ENCODE measurements around the gene FAM47C.
A peak's percentile ranks its signal among the peaks of the same experiment; 100 is the strongest.
"Not testable (repeated sequence)": the region's sequence is repeated elsewhere in the genome, so short reads cannot be mapped to it uniquely, and the experiment has no call there.

Gene FAM47C

DNA sequence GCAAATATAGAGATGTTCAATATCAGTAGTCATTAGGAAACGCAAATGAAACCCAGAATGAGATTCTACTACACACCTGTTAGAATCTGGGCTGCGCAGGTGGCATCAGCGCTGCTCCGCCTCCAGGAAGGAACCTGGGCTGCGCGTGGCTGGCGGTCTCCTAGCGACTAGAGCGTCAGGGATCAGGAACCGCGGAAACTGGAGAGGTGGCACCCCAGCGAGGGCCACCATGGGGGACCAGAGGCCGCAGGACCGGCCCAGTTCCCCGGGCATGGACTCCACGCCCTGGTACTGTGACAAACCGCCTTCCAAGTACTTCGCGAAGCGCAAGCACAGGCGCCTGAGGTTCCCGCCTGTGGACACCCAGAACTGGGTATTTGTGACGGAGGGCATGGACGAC, at the start of gene FAM47C:
Gene FAM47C (plus strand): TSS at position 185 of the 400 bp plus-strand sequence. CDS start 45 bp downstream, at position 230.
- not testable (repeated sequence) for DNase-seq (ENCODE audit: low spot score)

DNA sequence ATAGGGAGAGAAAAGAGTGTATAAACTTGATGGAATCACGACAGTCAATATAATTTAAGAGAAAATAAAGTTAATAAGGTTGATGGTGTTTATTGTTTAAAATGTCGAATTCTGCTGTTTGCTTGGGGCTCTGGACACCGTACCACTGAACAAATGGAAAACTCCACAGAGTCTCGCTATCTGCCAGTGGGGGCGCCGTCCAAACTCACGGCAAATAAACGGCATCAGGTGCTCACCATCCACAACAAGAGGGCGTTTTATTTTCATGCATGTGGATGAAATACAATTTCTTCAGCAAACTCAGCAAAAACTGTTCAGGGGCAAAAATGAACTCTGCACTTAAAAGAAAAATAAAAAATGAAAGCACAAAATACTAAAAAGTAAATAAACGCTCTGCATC, 46.6 kb upstream of the FAM47C start:
- DNase-seq (ENCODE audit: low spot score), result no peak

DNA sequence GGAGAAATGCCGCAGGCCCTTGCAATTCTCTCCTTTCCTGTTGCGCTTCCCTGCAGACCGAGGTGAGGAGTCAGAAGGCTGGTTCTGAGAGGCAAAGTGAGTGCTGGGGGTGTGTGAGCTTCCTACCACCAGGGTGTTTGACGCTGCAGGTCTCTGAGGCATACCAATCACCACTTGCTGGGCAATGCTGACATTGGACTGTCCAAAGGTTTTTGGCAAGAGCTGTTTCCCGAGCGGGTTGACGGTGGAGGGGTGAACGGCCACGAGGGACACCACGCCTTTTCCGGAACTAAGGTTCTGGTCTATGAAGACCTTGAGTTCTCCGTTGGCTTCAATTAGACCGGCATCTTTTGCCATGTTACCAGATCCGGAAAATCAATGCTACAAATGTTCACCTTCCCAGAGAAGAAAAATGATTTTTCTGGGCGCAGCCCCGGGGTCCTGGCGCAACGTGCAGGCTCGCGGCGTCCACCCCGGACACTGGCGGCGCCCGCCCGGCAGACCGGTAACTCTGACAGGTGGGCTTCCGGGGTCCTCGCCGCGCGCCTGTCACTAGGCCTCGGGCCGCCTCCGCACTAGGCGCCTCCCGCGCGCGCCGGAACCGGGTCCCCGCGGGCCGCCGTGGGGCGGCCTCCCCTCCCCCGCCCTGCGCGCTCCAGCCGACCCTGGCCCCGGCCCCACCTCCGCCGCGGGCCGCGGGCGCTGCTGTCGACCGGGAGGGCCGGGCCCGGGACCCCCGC, 44.9 kb upstream of the FAM47C start:
- no peak for DNase-seq (ENCODE audit: low spot score)

DNA sequence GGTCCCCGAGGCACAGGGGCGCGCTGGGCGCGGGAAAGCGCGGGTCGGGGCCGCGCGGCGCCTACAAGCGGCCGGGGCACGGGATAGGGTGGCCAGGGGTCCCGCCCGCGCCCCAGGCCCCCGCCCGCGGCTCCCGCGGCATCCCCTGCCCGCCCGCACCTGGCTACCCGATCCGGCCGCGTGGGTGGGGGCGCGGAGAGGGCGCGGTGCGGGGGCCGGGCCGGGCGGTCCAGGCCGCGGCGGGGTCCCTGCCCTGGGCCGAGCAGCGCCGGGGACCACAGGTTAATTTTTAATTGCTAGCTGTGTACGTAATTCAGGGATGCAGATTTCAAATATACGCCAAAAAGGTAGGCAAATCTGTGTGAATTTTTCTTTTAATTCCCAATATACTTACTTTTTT, 44.3 kb upstream of the FAM47C start:
- no peak for DNase-seq (ENCODE audit: low spot score)

DNA sequence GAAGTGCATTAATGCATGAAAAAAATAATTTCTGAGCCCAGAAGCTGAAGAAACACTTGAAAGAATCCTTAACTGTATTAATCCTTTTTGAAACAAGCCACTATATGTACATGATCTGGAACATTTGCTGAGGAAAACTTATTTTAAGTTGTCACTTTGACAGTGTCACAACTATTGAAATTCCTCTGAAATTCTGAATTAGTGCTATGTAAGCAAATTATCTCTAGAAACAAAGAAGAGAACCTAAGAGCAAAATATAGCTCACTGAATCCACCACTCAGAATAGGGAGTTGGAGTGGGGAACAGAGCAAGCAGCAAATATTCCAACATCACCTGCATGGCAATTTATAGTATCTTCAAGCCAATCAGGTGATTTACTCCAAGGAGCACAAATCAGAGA, 34.6 kb upstream of the FAM47C start:
- no peak for DNase-seq (ENCODE audit: low spot score)

DNA sequence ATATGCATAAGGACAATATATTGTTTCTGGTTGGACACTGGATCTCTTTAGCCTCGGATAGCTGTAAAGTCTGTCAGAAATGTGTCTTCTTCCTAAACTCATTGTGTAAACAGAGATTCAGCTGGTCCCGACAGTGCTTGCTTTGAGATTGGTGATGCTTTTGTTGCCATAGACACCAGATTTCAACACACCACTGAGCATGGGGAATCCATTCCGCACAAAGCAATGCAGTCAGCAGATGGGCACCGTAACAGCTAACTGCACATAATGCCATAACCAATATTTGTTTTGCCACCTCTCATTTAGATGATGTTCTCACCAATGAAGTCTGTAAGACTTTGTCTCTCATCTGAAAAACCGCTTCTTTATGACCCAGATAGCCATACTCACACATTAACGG, 33.3 kb upstream of the FAM47C start:
- no peak for DNase-seq (ENCODE audit: low spot score)

DNA sequence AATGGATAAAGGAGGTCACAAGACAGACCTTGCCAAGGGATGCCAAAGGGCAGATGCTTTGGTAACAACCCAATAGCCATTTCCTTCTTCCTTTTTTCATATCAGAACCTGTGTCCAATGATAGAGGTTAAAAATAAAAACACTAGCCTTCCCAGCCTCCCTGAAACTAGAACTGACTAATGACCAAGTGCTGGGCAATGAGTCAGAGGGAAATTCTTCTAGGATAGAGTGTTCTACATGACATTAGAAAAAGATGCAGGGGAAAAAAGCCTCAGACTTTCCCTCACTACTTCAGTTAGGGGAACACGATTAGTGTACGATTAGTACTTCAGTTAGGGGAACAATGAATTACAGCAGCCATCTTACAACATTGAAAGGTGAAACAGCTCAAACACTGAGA, 29.3 kb upstream of the FAM47C start:
- no peak for DNase-seq (ENCODE audit: low spot score)

DNA sequence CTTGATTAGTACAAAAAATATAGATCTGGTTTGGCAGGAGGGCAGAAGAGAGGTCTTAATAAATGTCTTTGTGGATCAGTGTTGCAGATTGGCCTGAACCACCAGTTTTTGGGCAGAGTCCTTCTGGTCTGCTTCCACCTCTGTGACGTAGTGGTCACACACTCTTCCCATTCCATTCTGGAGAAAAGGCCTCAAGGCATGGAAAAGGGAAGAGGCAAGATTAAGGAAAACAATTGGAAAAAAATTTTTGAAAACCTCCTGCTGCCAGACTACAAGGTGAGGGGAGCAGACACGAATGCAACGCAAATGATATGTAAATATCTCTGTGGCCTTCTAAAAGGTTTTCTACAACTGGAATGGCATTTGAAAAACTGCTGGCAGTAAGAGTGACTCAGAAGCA, 24.3 kb upstream of the FAM47C start:
- DNase-seq (ENCODE audit: low spot score), result no peak

DNA sequence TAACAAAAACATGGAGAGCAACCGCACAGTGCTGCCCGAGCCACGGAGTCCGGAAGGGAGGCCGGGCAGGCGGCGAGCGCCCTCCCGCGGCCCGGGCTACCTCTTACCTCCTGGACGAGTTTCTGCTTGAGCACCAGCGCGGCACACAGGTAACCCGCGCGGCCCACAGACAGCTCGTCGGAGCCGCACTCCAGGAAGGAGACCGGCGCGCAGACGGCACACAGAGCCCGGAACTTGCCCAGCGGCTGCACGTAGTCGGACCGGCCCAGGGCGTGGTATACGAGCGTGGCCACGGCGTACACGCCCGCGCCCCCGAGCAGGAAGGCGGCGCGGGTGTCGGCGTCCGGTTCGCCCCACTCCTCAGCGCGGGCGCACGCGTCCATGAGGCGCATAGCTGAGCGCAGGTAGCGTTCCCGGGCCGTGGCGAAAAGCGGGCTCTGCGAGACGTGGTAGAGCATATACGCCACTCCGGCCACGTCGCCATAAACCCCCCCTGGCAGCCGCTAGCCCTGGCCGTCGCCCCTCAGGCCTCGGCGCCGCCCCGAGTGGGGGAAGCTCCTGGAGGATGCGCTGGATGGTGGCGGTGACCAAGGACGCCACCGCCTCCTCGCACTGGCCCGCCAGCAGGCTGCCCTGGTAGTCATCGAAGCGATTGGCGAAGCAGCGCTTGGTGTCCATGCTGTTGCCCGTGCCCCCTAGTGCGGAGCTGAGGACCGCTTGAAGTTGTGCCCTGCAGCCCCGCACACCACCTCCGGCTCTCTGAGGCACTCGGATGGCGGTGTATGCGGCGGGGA, 22.6 kb upstream of the FAM47C start:
- DNase-seq (ENCODE audit: low spot score), result not testable (repeated sequence)

DNA sequence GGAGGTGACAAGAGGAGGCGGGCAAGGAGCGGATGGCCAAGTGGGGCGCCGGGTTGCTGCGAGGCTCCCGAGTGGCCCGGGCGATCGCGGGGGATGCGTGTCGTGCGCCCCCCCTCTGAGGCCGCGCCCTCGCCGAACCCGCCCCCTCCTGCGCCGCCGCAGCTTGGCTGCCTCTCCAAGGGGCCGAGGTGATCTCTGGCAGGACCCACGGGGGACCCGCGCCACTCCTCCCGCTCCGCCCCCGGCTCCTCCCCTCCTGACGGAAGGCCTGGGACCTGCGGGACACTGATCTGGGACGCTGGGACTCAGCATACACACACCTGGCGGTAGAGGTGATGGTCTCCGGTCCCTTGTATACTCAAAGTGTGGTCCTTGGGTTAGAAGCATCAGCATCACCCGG, 21.9 kb upstream of the FAM47C start:
- no peak for DNase-seq (ENCODE audit: low spot score)

DNA sequence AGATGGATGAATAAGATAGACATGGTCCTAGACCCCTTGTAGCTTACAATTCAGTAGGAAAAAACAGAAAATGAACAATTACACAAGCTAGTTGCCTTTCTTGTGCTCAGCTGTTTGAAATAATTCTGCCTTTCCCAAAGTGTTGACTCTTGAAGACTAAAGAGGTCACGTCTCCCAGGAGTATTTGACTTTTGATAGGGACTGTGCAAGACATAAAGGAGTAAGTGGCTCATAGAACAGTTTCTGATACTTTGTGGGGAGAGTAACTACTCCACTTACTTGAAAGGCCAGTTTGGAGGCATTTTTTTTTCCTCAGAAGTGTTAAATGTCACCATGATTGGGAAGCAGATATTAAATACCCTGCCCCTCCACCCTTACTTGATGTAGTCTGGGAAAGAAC, 21.0 kb upstream of the FAM47C start:
- DNase-seq (ENCODE audit: low spot score), result not testable (repeated sequence)

DNA sequence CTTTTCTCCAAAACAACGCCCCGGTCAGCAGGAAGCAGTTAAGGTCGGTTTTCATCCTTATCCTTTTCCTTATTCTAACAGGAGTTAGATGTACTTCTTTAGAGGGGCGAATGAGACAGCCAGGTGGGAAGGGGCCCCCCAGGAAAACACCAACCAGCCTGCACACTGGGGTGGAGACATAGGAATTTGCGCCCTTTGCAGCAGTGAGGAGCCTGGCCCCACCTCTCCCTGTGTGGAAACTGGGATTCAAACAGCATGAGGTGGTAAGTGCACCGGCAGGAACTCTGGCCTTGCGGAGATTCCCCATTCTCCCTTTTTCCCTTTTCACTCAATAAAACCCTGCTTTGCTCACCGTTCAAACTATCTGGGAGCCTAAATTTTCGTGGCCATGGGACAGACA, 8.0 kb upstream of the FAM47C start:
- DNase-seq (ENCODE audit: low spot score), result no peak

DNA sequence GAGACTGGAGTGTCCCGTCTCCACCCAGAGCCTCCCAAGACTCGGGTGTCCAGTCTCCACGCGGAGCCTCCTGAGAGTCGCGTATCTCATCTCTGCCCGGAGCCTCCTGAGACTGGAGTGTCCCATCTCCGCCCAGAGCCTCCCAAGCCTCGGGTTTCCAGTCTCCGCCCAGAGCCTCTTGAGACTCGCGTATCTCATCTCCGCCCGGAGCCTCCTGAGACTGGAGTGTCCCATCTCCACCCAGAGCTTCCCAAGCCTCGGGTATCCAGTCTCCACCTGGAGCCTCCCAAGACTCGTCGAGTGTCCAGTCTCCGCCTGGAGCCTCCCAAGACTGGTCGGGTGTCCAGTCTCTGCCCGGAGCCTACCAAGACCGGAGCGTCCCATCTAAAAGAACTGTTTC, 2.3 kb downstream of the FAM47C start:
- no peak for DNase-seq (ENCODE audit: low spot score)

DNA sequence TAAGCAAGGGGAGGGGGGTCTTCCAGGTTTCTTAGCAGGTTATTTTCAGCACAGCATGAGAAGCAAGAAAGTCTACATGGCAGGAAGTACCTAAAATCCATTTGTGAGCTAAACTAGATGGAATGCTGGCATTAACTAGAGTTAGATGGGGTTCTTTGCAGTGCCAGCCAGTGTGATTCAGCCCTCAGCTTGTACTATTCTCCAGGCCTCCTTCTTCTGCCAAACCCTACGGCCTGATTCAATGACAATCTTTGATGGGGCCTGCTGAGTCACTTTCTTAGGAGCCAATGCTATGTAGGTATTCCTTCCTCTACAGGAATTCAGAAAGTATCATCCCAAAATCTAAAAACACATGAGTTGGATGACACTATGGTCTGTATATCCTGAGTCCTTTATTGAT, 26.1 kb downstream of the FAM47C start:
- DNase-seq (ENCODE audit: low spot score), result not testable (repeated sequence)

DNA sequence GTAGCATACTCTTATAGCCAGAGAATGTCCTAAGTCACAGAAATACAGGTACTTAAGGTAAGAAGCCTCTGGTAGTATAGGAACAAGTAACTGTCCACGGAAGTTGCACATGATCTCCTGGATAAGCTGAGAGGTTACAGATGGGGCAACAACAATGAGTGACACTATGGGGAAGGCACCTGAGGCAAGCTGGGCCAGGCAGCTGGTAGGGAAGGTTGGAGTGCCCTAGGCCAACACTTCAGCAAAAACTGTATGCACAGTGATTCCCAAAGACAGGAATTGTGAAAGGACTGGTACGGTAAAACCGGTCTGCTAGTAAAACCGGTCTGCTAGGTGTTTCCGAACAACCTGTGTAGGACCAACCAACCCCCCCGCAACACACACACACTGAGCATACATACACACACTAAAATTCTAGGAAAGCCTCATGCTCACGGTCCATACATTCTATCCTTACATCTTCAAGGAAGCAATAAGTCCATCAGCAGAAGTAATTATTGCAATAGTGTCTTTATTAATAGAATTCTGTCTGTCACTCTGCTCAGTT, 28.6 kb downstream of the FAM47C start:
- not testable (repeated sequence) for DNase-seq (ENCODE audit: low spot score)

DNA sequence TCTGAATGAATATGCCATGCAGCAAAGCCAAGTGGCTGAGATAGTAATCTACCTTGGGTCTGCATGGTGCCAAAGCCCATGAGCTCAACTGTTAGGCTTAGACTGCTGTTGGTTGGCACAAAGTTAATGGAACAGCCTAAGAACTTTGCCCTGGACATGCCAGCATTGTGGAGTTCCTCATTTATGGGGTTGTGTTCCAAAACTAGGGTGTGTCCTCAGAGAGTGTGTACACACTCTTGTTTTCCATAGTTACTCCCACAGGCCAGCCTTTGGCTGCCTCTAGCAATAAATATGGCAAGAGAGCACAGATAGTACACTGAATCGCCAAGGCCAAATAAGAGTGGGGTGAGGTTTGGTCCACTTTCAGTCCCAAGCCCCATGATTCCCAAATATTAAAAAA, 30.6 kb downstream of the FAM47C start:
- DNase-seq (ENCODE audit: low spot score), result not testable (repeated sequence)

DNA sequence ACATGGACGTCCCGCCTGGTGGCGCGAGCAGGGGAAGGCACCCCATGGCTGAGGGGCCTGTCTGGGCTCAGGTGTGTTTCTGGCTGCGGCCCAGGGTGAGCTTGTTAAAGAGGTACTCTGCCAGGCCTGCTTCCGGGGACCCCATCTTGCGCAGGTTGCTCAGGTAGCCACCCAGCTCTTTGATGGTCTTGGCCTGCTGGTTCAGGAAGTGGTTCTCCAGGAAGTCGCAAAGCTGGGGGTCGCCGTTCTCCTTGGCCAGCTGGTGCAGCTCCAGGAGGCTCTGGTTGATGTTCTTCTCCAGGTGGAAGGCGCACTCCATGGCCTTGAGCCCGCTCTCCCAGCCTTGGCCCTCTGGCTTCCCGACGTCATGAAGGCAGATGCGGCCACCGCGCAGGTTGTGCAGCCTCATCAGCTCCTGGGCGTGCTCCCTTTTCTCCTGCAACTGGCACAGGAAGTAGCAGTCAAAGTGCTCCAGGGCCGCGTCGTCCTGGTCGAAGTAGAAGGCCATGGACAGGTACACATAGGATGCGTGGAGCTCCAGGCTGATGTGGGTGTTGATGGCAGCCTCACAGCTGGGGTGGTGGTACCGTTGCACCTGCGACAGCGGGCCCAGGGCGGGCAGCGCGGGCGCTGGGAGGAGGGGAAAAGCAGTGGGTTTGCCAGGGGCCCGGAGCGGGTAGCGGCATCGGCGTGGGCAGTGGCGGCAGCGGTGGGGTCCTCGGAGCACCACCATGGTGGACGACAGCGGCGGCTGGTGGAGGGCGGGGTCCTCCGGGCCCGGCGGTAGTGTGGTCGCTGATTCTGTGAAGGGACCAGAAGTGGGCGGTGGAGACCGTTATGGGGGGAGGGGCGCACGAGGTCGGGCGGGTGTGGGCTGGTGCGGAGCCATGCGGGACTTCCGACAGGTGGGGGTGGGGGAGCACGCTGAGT, 35.1 kb downstream of the FAM47C start:
- DNase-seq (ENCODE audit: low spot score), result not testable (repeated sequence)

DNA sequence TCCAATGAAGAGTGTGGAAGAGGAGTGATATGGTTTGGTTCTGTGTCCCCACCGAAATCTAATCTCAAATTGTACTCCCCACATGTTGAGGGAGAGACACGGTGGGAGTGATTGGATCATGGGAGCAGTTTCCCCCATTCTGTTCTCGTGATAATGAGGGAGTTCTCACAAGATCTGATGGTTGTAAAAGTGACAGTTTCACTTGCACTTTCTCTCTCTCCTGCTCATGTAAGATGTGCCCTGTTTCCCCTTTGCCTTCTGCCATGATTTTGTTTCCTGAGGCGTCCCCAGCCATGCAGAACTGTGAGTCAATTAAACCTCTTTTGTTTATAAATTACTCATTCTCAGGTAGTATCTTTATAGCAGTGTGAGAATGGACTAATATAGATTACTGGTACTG, 39.6 kb downstream of the FAM47C start:
- DNase-seq (ENCODE audit: low spot score), result no peak

DNA sequence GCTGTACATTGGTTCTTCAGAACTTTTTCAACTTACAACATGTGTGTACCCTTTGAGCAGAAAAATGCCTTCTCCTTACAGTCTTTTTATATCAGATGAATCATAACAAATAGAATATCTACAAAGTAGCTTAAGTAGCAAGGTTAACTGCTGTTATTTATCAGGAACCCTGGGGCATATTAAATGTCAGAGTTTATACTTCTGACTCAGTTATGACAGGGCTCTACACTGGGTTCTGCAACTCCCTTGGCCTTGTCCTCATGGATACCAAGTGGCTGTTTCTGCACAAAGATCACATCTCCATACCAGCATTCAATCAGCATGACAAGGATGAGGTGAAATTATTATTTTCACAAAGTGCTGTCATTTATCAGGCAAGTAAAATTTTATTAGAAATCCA, 49.4 kb downstream of the FAM47C start:
- not testable (repeated sequence) for DNase-seq (ENCODE audit: low spot score)

DNA sequence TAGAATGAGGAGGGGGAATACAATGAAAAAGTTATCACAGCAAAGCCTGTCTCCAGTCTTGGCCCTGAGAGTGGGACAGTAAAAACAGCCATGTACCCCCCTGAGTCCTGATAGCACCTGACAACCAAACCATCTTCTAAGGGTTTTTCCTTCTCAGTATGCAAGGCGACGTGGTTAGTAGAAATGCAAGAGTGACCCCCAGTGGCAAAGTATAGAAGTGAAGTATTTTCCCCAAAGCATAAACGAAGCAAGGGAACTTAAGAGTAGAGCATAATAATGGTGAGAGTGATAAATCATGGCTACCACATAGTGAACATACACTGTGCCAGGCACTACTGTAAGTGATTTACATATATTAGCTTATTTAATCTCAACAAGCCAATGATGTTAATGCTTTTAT, 52.8 kb downstream of the FAM47C start:
- DNase-seq (ENCODE audit: low spot score), result peak; percentile 0
